CD4-positive, alpha-beta memory T cell (primary cell): ENCODE results near the gene DLX6. TPM values are rescaled to one million over a fixed set of nuclear protein-coding genes. Genes with fewer than 3 reads are reported as not detected.

Experiments used
- CTCF ChIA-PET: fragments of 350-600 bp; sonication (Branson Sonifier 250); formaldehyde crosslinking; loops from one replicate; lab custom pipeline; 2021; ENCODE audit warnings: inconsistent platforms; ENCODE audit not compliant: partially characterized antibody; lab: Charles Lee
- POLR2A ChIA-PET: fragments of 350-600 bp; sonication (Branson Sonifier 250); formaldehyde crosslinking; loops from one replicate; lab custom pipeline; 2021; ENCODE audit not compliant: partially characterized antibody; lab: Charles Lee
- DNase-seq, 5 donors: peaks; one replicate each; pipeline versions ENCODE4 v3.0.0 to v3.0.0-alpha.2; 2020 to 2022; ENCODE audit warnings: mixed read lengths in 1 of 5
- H3K27ac ChIP-seq: one replicate; pipeline ENCODE4 v1.7.0; 2013; ENCODE audit warnings: low read depth, low read length
- H3K27me3 ChIP-seq: 2 replicates; pipeline ENCODE4 v1.7.0; 2013; ENCODE audit warnings: mild to moderate bottlenecking, low read length, moderate library complexity; ENCODE audit not compliant: insufficient read depth
- H3K36me3 ChIP-seq: 2 replicates; pipeline ENCODE4 v1.7.0; 2013; ENCODE audit warnings: mild to moderate bottlenecking, low read length, moderate library complexity; ENCODE audit not compliant: insufficient read depth
- H3K4me1 ChIP-seq: 2 replicates; pipeline ENCODE4 v1.7.0; 2013; ENCODE audit warnings: mild to moderate bottlenecking, low read length, moderate library complexity; ENCODE audit not compliant: insufficient read depth
- H3K4me3 ChIP-seq, 2 donors: one replicate each; pipeline ENCODE4 v1.7.0; 2013; ENCODE audit warnings: low read length in 2 of 2, mild to moderate bottlenecking in 1 of 2
- H3K9me3 ChIP-seq, 2 donors: one replicate each; pipeline ENCODE4 v1.7.0; 2013; ENCODE audit warnings: low read length in 2 of 2, control low read depth in 1 of 2; ENCODE audit not compliant: control insufficient read depth in 1 of 2
- H3K27ac Mint-ChIP-seq, 7 donors: one replicate each; pipeline ENCODE4 v1.8.0; 2020 to 2021; ENCODE audit warnings: mixed read lengths in 7 of 7, mild to moderate bottlenecking in 6 of 7, inconsistent platforms in 3 of 7, moderate library complexity in 3 of 7
- H3K27me3 Mint-ChIP-seq, 2 donors: one replicate each; pipeline ENCODE4 v1.8.0; 2020 to 2021; ENCODE audit warnings: mixed read lengths in 2 of 2
- H3K36me3 Mint-ChIP-seq, 2 donors: one replicate each; pipeline ENCODE4 v1.8.0; 2020 to 2021; ENCODE audit warnings: mixed read lengths in 2 of 2, inconsistent platforms in 1 of 2, mild to moderate bottlenecking in 1 of 2
- H3K4me1 Mint-ChIP-seq, 4 donors: one replicate each; pipeline ENCODE4 v1.8.0; 2020 to 2021; ENCODE audit warnings: mixed read lengths in 4 of 4, mild to moderate bottlenecking in 1 of 4
- H3K4me3 Mint-ChIP-seq, 8 donors: one replicate each; pipeline ENCODE4 v1.8.0; 2020 to 2021; ENCODE audit warnings: mixed read lengths in 8 of 8, mild to moderate bottlenecking in 7 of 8, moderate library complexity in 6 of 8, inconsistent platforms in 3 of 8
- H3K9me3 Mint-ChIP-seq, 8 donors: one replicate each; pipeline ENCODE4 v1.8.0; 2020 to 2021; ENCODE audit warnings: mixed read lengths in 8 of 8, mild to moderate bottlenecking in 5 of 8, inconsistent platforms in 3 of 8, moderate library complexity in 1 of 8
- intact Hi-C: fragments of 100-400 bp; cut with micrococcal nuclease; formaldehyde crosslinking; loops from one replicate; pipeline ENCODE4 v1.15.1; 2023
- polyA plus RNA-seq, 2 donors: library from polyadenylated mRNA; unstranded; fragments of 300-500 nt; fragmentation: Illumina TruSeq; gene quantifications; one replicate each; pipeline ENCODE4 v1.2.3, GENCODE V29; 2021
- total RNA-seq, 2 experiments: library from RNA; stranded (reverse); gene quantifications; one replicate each; pipeline ENCODE4 v1.2.3, GENCODE V29; 2021

The DLX6 gene
- total and polyA plus RNA-seq, 4 experiments from 2014 or later, result not detected

GRCh38 chr7:97012365-97013133 is 7.2 kb downstream of the DLX6 start:
- Mint-ChIP-seq H3K4me1 (peaks cover 3 to 10% (median 4%) of the 10 kb centered on the region in 4 donors), H3K4me3 (no peak overlapping the region), H3K27me3 (peaks cover 80 to 84% of the 10 kb centered on the region in 2 donors), H3K27ac (no peak overlapping the region), H3K9me3 (peaks cover 0 to 26% (median 15%) of the 10 kb centered on the region in 8 donors), H3K36me3 (peaks cover 0 to 9% of the 10 kb centered on the region in 2 donors)
- Histone ChIP-seq H3K27me3 (peaks cover 75% of the 10 kb centered on the region), H3K4me3 (no peak overlapping the region), H3K27ac (no peak overlapping the region), H3K9me3 (no peaks in the 10 kb centered on the region), H3K36me3 (no peaks in the 10 kb centered on the region), H3K4me1 (no peaks in the 10 kb centered on the region)
- POLR2A ChIA-PET, result no interaction called here
- CTCF ChIA-PET, result no interaction called here
- DNase-seq, result no peak
- intact Hi-C loops, result no loop called here

GRCh38 chr7:97013134-97013844 is 7.9 kb downstream of the DLX6 start:
- intact Hi-C loops, result no loop called here
- Histone ChIP-seq H3K27me3 (peaks cover 75% of the 10 kb centered on the region), H3K27ac (no peak overlapping the region), H3K9me3 (no peaks in the 10 kb centered on the region), H3K36me3 (no peaks in the 10 kb centered on the region), H3K4me1 (no peaks in the 10 kb centered on the region), H3K4me3 (no peak overlapping the region)
- CTCF ChIA-PET, result interaction anchor here (0.6 kb wide), 1 partner anchor 14 kb away, joined by 3 read pairs; no protein-coding TSS in a partner anchor
- no peak for DNase-seq
- no peak overlapping the region for H3K27ac Mint-ChIP-seq
- no peak overlapping the region for H3K4me3 Mint-ChIP-seq
- H3K4me1 Mint-ChIP-seq, result peaks cover 4 to 13% (median 5%) of the 10 kb centered on the region in 4 donors
- H3K36me3 Mint-ChIP-seq, result peaks cover 0 to 9% of the 10 kb centered on the region in 2 donors
- peaks cover 80% of the 10 kb centered on the region in 2 donors for H3K27me3 Mint-ChIP-seq
- POLR2A ChIA-PET, result no interaction called here
- H3K9me3 Mint-ChIP-seq, result peaks cover 0 to 26% (median 15%) of the 10 kb centered on the region in 8 donors

- Histone ChIP-seq H3K27ac (no peak overlapping the region), H3K27me3 (peaks cover 70% of the 10 kb centered on the region), H3K36me3 (no peaks in the 10 kb centered on the region), H3K9me3 (no peaks in the 10 kb centered on the region), H3K4me1 (no peaks in the 10 kb centered on the region), H3K4me3 (no peak overlapping the region)
- no peak overlapping the region for H3K27ac Mint-ChIP-seq
- peaks cover 0 to 26% (median 15%) of the 10 kb centered on the region in 8 donors for H3K9me3 Mint-ChIP-seq
- peaks cover 80% of the 10 kb centered on the region in 2 donors for H3K27me3 Mint-ChIP-seq
- H3K36me3 Mint-ChIP-seq, result peaks cover 0 to 9% of the 10 kb centered on the region in 2 donors
- H3K4me3 Mint-ChIP-seq, result no peak overlapping the region
- CTCF ChIA-PET, result interaction anchor here (0.6 kb wide), 1 partner anchor 14 kb away, joined by 3 read pairs; no protein-coding TSS in a partner anchor
- no peak for DNase-seq
- H3K4me1 Mint-ChIP-seq, result peaks cover 4 to 13% (median 5%) of the 10 kb centered on the region in 4 donors
- intact Hi-C loops, result no loop called here
- POLR2A ChIA-PET, result no interaction called here
These were observed 8.4 kb downstream of the DLX6 start for GRCh38 chr7:97013845-97014134.

GRCh38 chr7:97014145-97014750 is 8.9 kb downstream of the DLX6 start:
- Histone ChIP-seq H3K9me3 (no peaks in the 10 kb centered on the region), H3K27ac (no peak overlapping the region), H3K4me1 (no peaks in the 10 kb centered on the region), H3K27me3 (peaks cover 66% of the 10 kb centered on the region), H3K4me3 (no peak overlapping the region), H3K36me3 (no peaks in the 10 kb centered on the region)
- intact Hi-C loops, result no loop called here
- CTCF ChIA-PET, result interaction anchor here (1.6 kb wide), 1 partner anchor 13 kb away, joined by 8 read pairs; no protein-coding TSS in a partner anchor
- peaks cover 0 to 26% (median 15%) of the 10 kb centered on the region in 8 donors for H3K9me3 Mint-ChIP-seq
- H3K27me3 Mint-ChIP-seq, result peaks cover 82% of the 10 kb centered on the region in 2 donors
- POLR2A ChIA-PET, result no interaction called here
- H3K4me1 Mint-ChIP-seq, result peaks cover 4 to 13% (median 7%) of the 10 kb centered on the region in 4 donors
- peaks cover 0 to 9% of the 10 kb centered on the region in 2 donors for H3K36me3 Mint-ChIP-seq
- H3K27ac Mint-ChIP-seq, result no peak overlapping the region
- H3K4me3 Mint-ChIP-seq, result no peak overlapping the region
- no peak for DNase-seq

- Histone ChIP-seq H3K4me3 (no peak overlapping the region), H3K36me3 (no peaks in the 10 kb centered on the region), H3K27ac (no peak overlapping the region), H3K27me3 (peaks cover 61% of the 10 kb centered on the region), H3K4me1 (no peaks in the 10 kb centered on the region), H3K9me3 (no peaks in the 10 kb centered on the region)
- H3K4me3 Mint-ChIP-seq, result no peak overlapping the region
- H3K9me3 Mint-ChIP-seq, result peaks cover 0 to 26% (median 13%) of the 10 kb centered on the region in 8 donors
- no peak for DNase-seq
- H3K27me3 Mint-ChIP-seq, result peaks cover 82% of the 10 kb centered on the region in 2 donors
- peaks cover 0 to 9% of the 10 kb centered on the region in 2 donors for H3K36me3 Mint-ChIP-seq
- no peak overlapping the region for H3K27ac Mint-ChIP-seq
- CTCF ChIA-PET, result interaction anchor here (1.6 kb wide), 1 partner anchor 12 kb away, joined by 8 read pairs; no protein-coding TSS in a partner anchor
- intact Hi-C loops, result no loop called here
- peaks cover 5 to 15% (median 10%) of the 10 kb centered on the region in 4 donors for H3K4me1 Mint-ChIP-seq
- POLR2A ChIA-PET, result no interaction called here
These were observed 9.9 kb downstream of the DLX6 start for GRCh38 chr7:97015279-97015678.

- Histone ChIP-seq H3K27me3 (peaks cover 57% of the 10 kb centered on the region), H3K4me3 (no peak overlapping the region), H3K36me3 (no peaks in the 10 kb centered on the region), H3K9me3 (no peaks in the 10 kb centered on the region), H3K27ac (no peak overlapping the region), H3K4me1 (no peaks in the 10 kb centered on the region)
- ChIA-PET POLR2A (no interaction called here), CTCF (interaction anchor here (1.6 kb wide), 1 partner anchor 12 kb away, joined by 8 read pairs; no protein-coding TSS in a partner anchor)
- intact Hi-C loops, result no loop called here
- Mint-ChIP-seq H3K4me3 (peak overlapping the region in 1 of 8 donors; percentile 26), H3K4me1 (peaks cover 5 to 19% (median 13%) of the 10 kb centered on the region in 4 donors), H3K27me3 (peaks cover 83 to 85% of the 10 kb centered on the region in 2 donors), H3K9me3 (peaks cover 0 to 27% (median 14%) of the 10 kb centered on the region in 8 donors), H3K36me3 (peaks cover 0 to 8% of the 10 kb centered on the region in 2 donors), H3K27ac (no peak overlapping the region)
- DNase-seq, result no peak
These were observed 10.5 kb downstream of the DLX6 start for GRCh38 chr7:97015756-97016380.
